Lung (tissue), 12 donors: ENCODE data around the gene ACAD11. TPM values are rescaled to one million over a fixed set of nuclear protein-coding genes. Genes with fewer than 3 reads are reported as not detected.

Experiments
- ATAC-seq: fragments of 200-7000 bp; cut with Tn5 transposase; one replicate; pipeline ENCODE4 v1.9.1; 2020; ENCODE audit warnings: moderate number of reproducible peaks; ENCODE audit not compliant: insufficient read depth, low FRiP score
- DNase-seq, 3 donors: peaks; one replicate each; pipeline ENCODE4 v3.0.0-alpha.2; 2013 to 2017
- H3K27ac ChIP-seq, 2 donors: one replicate each; pipeline ENCODE4 v1.5.1; 2013; ENCODE audit warnings: mild to moderate bottlenecking in 2 of 2, moderate library complexity in 2 of 2, control low read depth in 1 of 2, inconsistent platforms in 1 of 2, low read depth in 1 of 2, low read length in 1 of 2
- H3K27me3 ChIP-seq, 3 donors: one replicate each; pipeline ENCODE4 v1.5.1; 2013; ENCODE audit warnings: low read length in 2 of 3; ENCODE audit not compliant: control insufficient read depth in 3 of 3, insufficient read depth in 3 of 3
- H3K36me3 ChIP-seq, 4 donors: one replicate each; pipeline ENCODE4 v1.5.1; 2013; ENCODE audit warnings: low read length in 4 of 4, mild to moderate bottlenecking in 1 of 4, moderate library complexity in 1 of 4; ENCODE audit not compliant: control insufficient read depth in 4 of 4, insufficient read depth in 4 of 4
- H3K4me1 ChIP-seq, 5 donors: one replicate each; pipeline ENCODE4 v1.5.1; 2013; ENCODE audit warnings: low read length in 5 of 5, mild to moderate bottlenecking in 2 of 5, moderate library complexity in 1 of 5; ENCODE audit not compliant: control insufficient read depth in 5 of 5, insufficient read depth in 5 of 5
- H3K4me3 ChIP-seq: one replicate; pipeline ENCODE4 v1.5.1; 2013; ENCODE audit warnings: mild to moderate bottlenecking, control low read depth, moderate library complexity
- H3K9ac ChIP-seq, 2 donors: one replicate each; pipeline ENCODE4 v1.5.1; 2013; ENCODE audit warnings: low read length in 2 of 2, control low read depth in 1 of 2; ENCODE audit not compliant: insufficient read depth in 1 of 2
- H3K9me3 ChIP-seq, 4 donors: one replicate each; pipeline ENCODE4 v1.5.1; 2013; ENCODE audit warnings: low read length in 3 of 4, mild to moderate bottlenecking in 1 of 4, moderate library complexity in 1 of 4; ENCODE audit not compliant: control insufficient read depth in 4 of 4, insufficient read depth in 3 of 4
- CTCF ChIP-seq: IDR thresholded peaks from 2 replicates; pipeline ENCODE4 v1.5.1; 2012; ENCODE audit warnings: mild to moderate bottlenecking; ENCODE audit errors: control extremely low read depth, extremely low read depth
- WGBS, 2 donors: extraction: QIAGEN DNeasy Blood & Tissue Kit; methylation state at CpG; one replicate each; pipeline ENCODE4 v1.1.7; 2013; 5-methylcytosine and 5-hydroxymethylcytosine counted together
- polyA plus RNA-seq, 2 donors: library from polyadenylated mRNA; stranded (reverse); fragments of 200-250 nt; gene quantifications; one replicate each; pipeline ENCODE4 v1.2.1, GENCODE V29; 2013
- total RNA-seq, 2 donors: library from RNA; depleted of rRNA in 1 of 2; stranded (reverse); fragments of >200 nt in 1 of 2; gene quantifications; one replicate each; pipeline ENCODE4 v1.2.1, GENCODE V29; 2014 to 2021
- donor health status: control.
- donor health status: control.
- donor health status: Bipolar disorder and iron deficiency.
- donor health status: healthy.
- donor health status: DM: yes; HTN: yes; CAD: no.

Gene ACAD11
- total and polyA plus RNA-seq, 4 donors: 6.3 to 34.2 (median 16.0) TPM

- peaks cover 0 to 2% (median 0%) of the 10 kb centered on the region in 4 donors for H3K9me3 ChIP-seq
- DNase-seq: no peak
- H3K27me3 ChIP-seq: no peaks in the 10 kb centered on the region
- 72 to 73% methylated on average over 3 of the region's 3 CpGs for WGBS, 2 donors
- TF ChIP-seq CTCF: no peak
- no peak overlapping the region for H3K4me3 ChIP-seq
- H3K4me1 ChIP-seq: peaks cover 0 to 2% (median 0%) of the 10 kb centered on the region in 5 donors
- no peak overlapping the region for H3K27ac ChIP-seq
- no peak overlapping the region for H3K9ac ChIP-seq
- H3K36me3 ChIP-seq: peaks cover 0 to 15% (median 4%) of the 10 kb centered on the region in 4 donors
- no peak for ATAC-seq
Observed at GRCh38 chr3:132545471-132545870, 114.1 kb downstream of the ACAD11 start.

- H3K27me3 ChIP-seq: no peaks in the 10 kb centered on the region
- DNase-seq (no peak), ATAC-seq (no peak)
Observed at GRCh38 chr3:132544130-132544529, 115.5 kb downstream of the ACAD11 start.

GRCh38 chr3:132543011-132543739 is 116.4 kb downstream of the ACAD11 start:
- DNase-seq (peak in 1 of 3 donors; percentile 9), ATAC-seq (peak; percentile 77)
- peaks cover 2 to 22% (median 13%) of the 10 kb centered on the region in 4 donors for H3K36me3 ChIP-seq
- no peaks in the 10 kb centered on the region for H3K27me3 ChIP-seq
- no peak for TF ChIP-seq CTCF
- peaks cover 0 to 2% (median 0%) of the 10 kb centered on the region in 4 donors for H3K9me3 ChIP-seq
- no peak overlapping the region for H3K27ac ChIP-seq
- H3K4me3 ChIP-seq: no peak overlapping the region
- no peak overlapping the region for H3K9ac ChIP-seq
- H3K4me1 ChIP-seq: peaks cover 0 to 2% (median 0%) of the 10 kb centered on the region in 5 donors
- WGBS, 2 donors: 36 to 43% methylated on average over 2 of the region's 2 CpGs

More at GRCh38 chr3:132544130-132544529, 115.5 kb downstream of the ACAD11 start:
- peaks cover 0 to 2% (median 0%) of the 10 kb centered on the region in 4 donors for H3K9me3 ChIP-seq
- peaks cover 2 to 22% (median 10%) of the 10 kb centered on the region in 4 donors for H3K36me3 ChIP-seq
- H3K4me1 ChIP-seq: peaks cover 0 to 2% (median 0%) of the 10 kb centered on the region in 5 donors
- no peak overlapping the region for H3K27ac ChIP-seq
- H3K9ac ChIP-seq: no peak overlapping the region
- no peak for TF ChIP-seq CTCF
- WGBS, 2 donors: 94% methylated on average over 2 of the region's 2 CpGs
- H3K4me3 ChIP-seq: no peak overlapping the region
